B cell (primary cell): ENCODE data around the gene PJA1.

Source experiments
- EZH2 ChIP-seq: IDR thresholded peaks from 2 replicates; pipeline ENCODE4 v1.6.1; 2012; ENCODE audit warnings: borderline replicate concordance, low read depth, mild to moderate bottlenecking, moderate library complexity, low read length; ENCODE audit not compliant: insufficient read depth, poor library complexity, severe bottlenecking
- TF ChIP-seq, protein P1 (sequence below): fragments of 200-600 bp; IDR thresholded peaks from one replicate; pipeline ENCODE4 v1.8.0; 2022; ENCODE audit warnings: antibody characterized with exemption, mild to moderate bottlenecking

DNA sequence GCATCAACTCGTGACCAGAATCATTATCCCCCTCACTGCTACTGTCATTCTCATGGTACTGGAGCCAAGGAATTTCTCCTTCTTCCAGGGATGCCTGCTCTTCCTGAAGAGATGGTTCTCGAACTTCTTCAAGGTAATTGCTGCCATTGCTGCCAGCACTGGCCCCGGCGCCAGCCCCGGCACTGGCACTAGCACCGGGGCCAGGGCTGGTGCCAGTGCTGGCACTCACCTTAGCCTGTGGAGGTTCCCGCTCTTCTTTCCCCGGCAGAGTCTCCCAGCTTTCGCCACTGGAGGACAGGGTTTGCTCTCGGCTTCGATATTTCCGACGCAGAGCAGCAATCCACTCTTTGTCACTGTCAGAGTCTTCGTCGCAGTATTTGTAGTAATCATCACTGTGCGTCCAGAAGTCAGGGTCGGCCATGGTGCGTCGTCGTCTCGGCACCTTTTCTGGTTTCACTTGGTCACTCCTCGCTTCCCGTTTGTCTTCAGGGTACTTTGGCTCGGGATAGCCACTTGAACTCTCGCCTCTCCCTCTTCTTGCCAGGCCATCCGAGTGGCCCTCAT is 3.4 kb downstream of the PJA1 start:
- TF ChIP-seq, protein P1, sequence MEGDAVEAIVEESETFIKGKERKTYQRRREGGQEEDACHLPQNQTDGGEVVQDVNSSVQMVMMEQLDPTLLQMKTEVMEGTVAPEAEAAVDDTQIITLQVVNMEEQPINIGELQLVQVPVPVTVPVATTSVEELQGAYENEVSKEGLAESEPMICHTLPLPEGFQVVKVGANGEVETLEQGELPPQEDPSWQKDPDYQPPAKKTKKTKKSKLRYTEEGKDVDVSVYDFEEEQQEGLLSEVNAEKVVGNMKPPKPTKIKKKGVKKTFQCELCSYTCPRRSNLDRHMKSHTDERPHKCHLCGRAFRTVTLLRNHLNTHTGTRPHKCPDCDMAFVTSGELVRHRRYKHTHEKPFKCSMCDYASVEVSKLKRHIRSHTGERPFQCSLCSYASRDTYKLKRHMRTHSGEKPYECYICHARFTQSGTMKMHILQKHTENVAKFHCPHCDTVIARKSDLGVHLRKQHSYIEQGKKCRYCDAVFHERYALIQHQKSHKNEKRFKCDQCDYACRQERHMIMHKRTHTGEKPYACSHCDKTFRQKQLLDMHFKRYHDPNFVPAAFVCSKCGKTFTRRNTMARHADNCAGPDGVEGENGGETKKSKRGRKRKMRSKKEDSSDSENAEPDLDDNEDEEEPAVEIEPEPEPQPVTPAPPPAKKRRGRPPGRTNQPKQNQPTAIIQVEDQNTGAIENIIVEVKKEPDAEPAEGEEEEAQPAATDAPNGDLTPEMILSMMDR: no peak
- TF ChIP-seq EZH2: no peak
